GM19328 (cell line): ENCODE data around the gene GPX4.
A peak's percentile ranks its signal among the peaks of the same experiment; 100 is the strongest.

Experiments used
- ATAC-seq: cut with Tn5 transposase; IDR thresholded peaks from one replicate; pipeline ENCODE4 v1.9.1; 2021; ENCODE audit warnings: mild to moderate bottlenecking, moderate library complexity; ENCODE audit not compliant: unreplicated experiment

GPX4 gene, protein sequence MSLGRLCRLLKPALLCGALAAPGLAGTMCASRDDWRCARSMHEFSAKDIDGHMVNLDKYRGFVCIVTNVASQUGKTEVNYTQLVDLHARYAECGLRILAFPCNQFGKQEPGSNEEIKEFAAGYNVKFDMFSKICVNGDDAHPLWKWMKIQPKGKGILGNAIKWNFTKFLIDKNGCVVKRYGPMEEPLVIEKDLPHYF

DNA sequence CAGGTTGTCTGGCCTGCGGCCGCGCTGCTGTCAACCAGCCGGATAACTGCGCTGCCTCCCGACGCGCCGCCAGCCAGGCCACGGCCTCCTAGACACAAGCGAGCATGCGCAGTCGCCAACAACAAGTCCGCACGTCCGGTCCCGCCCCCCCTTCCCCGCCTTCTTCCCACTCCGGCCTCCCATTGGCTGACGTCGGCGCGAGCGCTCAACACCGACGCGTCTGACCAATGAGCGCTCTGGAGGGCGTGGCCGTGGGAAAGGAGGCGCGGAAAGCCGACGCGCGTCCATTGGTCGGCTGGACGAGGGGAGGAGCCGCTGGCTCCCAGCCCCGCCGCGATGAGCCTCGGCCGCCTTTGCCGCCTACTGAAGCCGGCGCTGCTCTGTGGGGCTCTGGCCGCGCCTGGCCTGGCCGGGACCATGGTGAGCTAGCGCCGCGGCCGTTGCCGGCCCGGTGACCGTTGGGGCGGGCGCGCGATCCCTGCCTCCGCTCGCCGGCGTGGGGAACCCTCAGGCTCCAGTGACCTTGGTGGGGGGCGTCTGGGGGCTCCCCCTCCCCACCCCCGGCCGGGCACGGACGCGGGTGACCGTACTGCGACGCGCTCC lies at the start of gene GPX4:
Gene GPX4, plus strand, starts transcription at position 287 of the 603 bp plus-strand sequence. Its CDS starts 50 bp downstream, at position 337.
- ATAC-seq = peak; percentile 68

DNA sequence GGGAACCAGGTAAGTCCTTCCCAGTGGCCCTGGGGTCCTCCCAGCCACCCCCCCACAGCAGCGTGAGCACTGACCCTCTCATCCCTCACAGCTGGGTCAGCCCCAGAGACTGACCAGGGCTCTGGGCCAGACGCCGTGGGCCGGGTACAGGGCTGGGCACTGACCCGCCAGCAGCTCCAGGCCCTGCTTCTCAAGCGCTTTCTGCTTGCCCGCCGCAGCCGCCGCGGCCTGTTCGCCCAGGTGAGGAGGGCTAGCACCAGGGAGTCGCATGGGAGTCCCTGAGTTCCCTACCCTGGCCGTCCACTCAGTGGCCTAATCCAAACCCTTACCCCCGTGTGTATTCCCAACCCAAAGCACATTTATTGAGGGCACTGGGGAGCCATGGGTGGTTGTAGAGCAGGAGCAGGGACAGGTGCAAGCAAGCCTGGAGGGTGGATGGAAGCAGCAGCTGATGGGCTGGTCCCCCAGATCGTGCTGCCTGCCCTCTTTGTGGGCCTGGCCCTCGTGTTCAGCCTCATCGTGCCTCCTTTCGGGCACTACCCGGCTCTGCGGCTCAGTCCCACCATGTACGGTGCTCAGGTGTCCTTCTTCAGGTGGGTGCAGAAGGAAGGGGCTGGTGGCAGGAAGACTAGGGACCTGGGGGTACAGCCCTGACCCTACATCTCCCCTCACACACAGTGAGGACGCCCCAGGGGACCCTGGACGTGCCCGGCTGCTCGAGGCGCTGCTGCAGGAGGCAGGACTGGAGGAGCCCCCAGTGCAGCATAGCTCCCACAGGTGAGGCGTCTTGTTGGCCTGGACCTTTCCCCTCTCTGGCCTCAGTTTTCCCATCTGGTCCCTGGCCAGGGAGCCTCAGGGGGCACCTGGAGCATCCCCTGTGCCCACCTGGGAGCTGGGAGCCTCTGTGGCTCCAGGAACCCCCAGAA lies 49.4 kb upstream of the GPX4 start:
- no peak for ATAC-seq

- ATAC-seq = no peak
Measured at GRCh38 chr19:1055028-1055425, 48.8 kb upstream of the GPX4 start.

GRCh38 chr19:1055886-1056620 lies 47.7 kb upstream of the GPX4 start:
- ATAC-seq = no peak

DNA sequence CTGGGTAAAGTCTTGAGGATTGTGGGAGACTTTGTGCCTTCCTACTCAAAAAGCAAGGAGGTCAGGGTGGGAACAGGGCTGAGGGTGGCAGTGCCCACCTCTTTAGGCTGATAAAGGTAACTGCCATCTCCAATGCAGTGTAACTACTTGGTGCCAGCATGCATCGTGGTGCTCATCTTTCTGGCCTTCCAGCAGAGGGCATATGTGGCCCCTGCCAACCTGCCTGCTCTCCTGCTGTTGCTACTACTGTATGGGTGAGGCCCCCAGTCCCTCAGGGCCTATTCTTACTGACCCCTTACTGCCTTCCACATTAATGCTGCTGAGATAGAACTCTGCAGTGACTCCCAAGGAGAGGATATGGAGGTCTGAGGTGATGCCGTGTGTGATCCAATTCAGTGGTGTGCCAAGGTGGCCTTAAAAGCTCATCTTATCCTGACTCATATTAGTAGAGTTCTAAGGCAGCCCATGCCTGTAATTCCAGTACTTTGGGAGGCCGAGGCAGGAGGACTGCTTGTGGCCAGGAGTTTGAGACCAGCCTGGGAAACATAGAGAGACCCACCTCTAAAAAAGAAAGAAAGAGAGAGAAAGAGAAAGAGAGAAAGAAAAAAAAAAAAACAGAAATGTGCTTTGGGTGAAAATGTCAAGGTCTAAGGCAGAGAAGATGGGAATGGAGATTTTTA lies 46.5 kb upstream of the GPX4 start:
- ATAC-seq = no peak

DNA sequence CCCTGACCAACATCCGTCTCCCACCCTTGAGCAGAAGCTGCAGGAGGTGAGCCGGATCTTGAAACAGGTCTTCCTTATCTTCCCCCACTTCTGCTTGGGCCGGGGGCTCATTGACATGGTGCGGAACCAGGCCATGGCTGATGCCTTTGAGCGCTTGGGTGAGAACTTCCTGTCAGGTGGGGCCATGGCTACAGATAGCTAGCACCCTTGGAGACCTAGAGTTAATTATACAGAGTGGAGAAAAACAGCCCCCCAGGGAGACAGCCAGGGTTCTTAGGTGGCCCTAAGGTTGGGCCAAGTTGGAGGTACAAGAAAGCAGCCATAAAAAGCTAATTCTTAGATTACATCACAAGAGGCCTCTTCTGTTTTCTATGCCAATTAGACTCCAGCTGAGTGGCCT lies 45.7 kb upstream of the GPX4 start:
- no peak for ATAC-seq

DNA sequence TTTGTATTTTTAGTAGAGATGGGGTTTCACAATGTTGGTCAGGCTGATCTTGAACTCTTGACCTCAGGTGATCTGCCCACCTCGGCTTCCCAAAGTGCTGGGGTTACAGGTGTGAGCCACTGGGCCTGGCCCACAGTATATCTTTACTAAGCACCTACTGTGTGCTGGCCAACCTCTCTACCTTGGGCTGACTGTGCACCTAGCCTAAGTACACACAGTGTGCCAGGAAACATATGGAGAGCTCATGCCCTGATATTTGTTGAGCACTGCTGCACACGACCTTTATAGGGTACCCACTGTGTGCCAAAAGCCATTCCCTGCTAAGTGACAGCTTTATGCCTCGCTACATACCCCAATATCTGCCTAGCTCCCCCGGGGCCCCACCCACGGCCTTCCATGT lies 43.1 kb upstream of the GPX4 start:
- ATAC-seq = no peak

- no peak for ATAC-seq
Measured at GRCh38 chr19:1061987-1062386, 41.8 kb upstream of the GPX4 start.

GRCh38 chr19:1062387-1063029 lies 41.3 kb upstream of the GPX4 start:
- ATAC-seq = no peak

- ATAC-seq = no peak
Measured at GRCh38 chr19:1063030-1063908, 40.5 kb upstream of the GPX4 start.

DNA sequence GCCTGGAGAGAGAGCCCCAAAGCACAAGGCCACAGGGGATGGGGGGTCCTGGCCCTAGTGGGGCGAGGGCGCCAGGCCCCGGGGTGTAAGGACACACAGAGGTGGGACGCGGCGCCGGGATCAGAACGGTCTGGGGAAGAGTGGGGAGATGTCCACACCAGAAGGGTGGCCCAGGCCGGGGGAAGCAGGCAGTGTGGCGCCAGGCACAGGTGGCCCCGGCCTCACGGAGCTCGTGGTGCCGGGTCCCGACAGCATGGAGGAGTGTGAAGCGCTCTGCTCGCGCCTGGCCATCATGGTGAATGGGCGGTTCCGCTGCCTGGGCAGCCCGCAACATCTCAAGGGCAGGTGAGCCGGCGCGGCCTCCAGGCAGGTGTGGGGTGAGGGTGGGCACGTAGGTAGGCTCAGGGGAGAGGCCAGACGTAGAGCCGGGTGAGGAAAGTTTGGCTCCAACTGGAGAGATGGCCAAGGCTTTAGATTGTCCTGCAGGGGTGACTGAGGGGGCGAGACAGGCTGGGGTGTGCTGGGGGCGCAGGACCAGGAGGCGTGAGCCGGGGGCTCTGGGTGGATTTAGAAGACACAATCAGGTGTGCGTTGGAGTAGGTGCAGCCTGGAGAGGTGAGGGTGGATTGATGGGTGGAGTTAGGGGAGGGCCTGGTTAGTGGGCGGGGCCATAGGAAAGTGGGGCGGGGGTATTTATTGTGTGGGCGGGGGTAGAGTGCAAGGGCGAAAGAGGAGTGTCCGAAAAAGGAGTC lies 39.7 kb upstream of the GPX4 start:
- ATAC-seq = no peak

DNA sequence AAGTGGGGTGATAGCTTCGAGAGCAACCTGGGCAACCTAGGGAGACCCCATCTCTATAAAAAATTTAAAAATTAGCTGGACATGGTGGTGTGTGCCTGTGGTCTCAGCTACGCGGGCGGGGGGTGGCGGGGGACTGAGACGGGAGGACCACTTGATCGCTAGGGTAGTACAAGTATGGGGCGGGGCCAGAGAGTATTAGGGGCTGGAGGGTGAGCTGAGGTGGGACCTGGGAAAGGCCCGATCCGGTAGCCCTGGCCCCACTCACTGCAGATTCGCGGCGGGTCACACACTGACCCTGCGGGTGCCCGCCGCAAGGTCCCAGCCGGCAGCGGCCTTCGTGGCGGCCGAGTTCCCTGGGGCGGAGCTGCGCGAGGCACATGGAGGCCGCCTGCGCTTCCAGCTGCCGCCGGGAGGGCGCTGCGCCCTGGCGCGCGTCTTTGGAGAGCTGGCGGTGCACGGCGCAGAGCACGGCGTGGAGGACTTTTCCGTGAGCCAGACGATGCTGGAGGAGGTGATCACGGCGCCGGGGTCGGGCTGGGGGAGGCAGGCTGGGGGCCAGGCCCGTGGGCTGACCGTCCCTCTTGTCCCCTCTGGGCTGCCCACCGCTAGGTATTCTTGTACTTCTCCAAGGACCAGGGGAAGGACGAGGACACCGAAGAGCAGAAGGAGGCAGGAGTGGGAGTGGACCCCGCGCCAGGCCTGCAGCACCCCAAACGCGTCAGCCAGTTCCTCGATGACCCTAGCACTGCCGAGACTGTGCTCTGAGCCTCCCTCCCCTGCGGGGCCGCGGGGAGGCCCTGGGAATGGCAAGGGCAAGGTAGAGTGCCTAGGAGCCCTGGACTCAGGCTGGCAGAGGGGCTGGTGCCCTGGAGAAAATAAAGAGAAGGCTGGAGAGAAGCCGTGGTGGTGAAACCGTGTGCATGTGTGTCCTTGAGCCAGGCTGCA lies 38.9 kb upstream of the GPX4 start:
- ATAC-seq = no peak

GRCh38 chr19:1065606-1066109 lies 38.1 kb upstream of the GPX4 start:
- no peak for ATAC-seq

GRCh38 chr19:1066251-1066747 lies 37.5 kb upstream of the GPX4 start:
- ATAC-seq = no peak

DNA sequence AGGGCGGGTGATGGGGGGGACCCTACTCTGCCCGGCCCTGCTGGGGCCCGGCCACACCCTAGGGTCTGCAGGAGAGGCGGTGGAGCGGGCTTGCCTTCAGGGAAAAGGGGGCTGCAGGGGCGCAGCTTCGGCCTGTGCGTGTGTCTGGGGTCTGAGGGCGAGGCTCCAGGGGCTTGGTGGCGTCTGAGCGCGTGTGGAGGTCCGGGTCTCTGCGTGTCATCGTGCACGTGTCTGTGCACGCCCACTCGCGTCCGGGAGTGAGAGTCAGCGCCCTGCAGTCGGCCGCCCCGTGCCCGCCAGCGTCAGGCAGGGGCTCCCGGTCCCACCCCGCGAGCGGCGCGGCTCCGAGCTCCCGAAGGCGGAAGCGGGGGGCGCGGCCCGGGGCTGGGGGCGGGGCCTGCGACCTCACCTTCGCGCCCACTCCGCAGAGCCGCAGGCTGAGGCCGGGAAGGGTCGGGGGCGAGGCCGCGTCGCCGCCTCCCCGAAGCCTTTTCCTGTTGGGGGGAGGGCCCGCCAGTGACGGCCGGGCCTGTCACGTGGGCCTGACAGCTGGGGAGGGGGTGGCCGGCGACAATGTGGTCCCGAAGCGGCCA lies 37.0 kb upstream of the GPX4 start, which contains the start of gene ARHGAP45:
Gene ARHGAP45, plus strand, starts transcription at position 420 of the 593 bp plus-strand sequence. CDS start 239 bp downstream, outside the sequence.
- ATAC-seq = no peak

DNA sequence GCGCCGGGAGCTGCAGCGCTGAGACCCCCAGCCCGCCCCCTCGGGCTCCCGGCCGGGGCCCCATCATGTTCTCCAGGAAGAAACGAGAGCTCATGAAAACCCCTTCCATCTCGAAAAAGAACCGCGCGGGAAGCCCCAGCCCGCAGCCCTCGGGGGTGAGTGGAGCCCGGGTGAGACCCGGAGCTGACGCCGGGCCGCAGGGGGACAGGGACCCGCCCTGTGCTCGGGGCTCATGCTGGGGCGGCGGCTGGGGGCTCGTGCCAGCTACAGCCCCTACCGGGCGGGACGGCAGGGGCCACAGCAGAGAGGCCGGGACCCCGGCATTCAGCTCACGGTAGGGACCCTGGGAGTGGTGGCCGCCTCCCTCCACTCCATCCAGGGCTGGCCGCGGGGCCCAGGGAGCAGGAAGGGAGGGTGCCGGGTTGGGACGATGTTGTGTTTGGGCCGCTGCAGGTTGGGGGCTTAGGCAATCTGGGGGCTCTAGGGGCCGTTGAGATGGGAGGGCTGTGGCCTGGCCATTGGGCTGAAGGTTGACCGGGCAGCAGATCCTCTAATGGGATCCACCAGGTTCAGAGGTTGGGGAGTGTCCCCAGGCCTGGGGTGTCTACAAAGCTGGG lies 36.3 kb upstream of the GPX4 start:
- no peak for ATAC-seq
